ENCODE results near the gene TTL.

DNA sequence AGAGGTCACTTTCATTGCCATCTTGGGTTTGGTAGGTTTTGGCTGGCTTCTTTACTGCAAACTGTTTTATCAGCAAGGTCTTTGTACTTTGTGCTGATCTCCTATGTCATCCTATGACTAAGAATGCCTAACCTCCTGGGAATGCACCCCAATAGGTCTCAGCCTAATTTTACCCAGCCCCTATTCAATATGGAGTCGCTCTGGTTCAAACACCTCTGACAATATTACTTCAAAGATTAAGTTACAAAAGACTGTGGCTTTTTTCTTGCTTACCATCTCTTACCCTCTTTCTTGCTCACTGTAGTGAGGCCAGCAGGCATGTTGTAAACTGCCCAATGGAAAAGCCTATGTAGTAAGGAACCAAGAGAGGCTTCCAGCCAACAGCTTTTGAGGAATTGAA is 30.6 kb upstream of the TTL start:
- TF ChIP-seq CTBP1 (IDR thresholded peaks at IDR 0.05; ENCODE audit: borderline replicate concordance): no peak
- no peak for TF ChIP-seq SP1 (IDR thresholded peaks at IDR 0.05)
- no peak for TF ChIP-seq SUZ12 (IDR thresholded peaks at IDR 0.05)
- TF ChIP-seq FOXM1 (IDR thresholded peaks at IDR 0.05; ENCODE audit: borderline replicate concordance): no peak
- TF ChIP-seq ARNT (IDR thresholded peaks at IDR 0.05): no peak
- no peak for TF ChIP-seq FOXA1 (IDR thresholded peaks at IDR 0.05)
- TF ChIP-seq ELF4 (IDR thresholded peaks at IDR 0.05): no peak
- no peak for TF ChIP-seq HDGF (IDR thresholded peaks at IDR 0.05; ENCODE audit: borderline replicate concordance)
- no peak for TF ChIP-seq FOXK2 (IDR thresholded peaks at IDR 0.05)
- no peak for TF ChIP-seq L3MBTL2 (conservative IDR thresholded peaks at IDR 0.05)
- no peak for TF ChIP-seq BHLHE40 (IDR thresholded peaks at IDR 0.05; ENCODE audit: borderline replicate concordance)

All from HEK293T (cell line).